GM19372 (cell line): ENCODE measurements around the gene FNIP2.
"Not testable (repeated sequence)": the region's sequence is repeated elsewhere in the genome, so short reads cannot be mapped to it uniquely, and the experiment has no call there.

ENCODE experiments used
- ATAC-seq: cut with Tn5 transposase; IDR thresholded peaks from one replicate; pipeline ENCODE4 v1.9.1; 2021; ENCODE audit warnings: mild to moderate bottlenecking, low read depth, moderate library complexity; ENCODE audit not compliant: unreplicated experiment

The FNIP2 gene

DNA sequence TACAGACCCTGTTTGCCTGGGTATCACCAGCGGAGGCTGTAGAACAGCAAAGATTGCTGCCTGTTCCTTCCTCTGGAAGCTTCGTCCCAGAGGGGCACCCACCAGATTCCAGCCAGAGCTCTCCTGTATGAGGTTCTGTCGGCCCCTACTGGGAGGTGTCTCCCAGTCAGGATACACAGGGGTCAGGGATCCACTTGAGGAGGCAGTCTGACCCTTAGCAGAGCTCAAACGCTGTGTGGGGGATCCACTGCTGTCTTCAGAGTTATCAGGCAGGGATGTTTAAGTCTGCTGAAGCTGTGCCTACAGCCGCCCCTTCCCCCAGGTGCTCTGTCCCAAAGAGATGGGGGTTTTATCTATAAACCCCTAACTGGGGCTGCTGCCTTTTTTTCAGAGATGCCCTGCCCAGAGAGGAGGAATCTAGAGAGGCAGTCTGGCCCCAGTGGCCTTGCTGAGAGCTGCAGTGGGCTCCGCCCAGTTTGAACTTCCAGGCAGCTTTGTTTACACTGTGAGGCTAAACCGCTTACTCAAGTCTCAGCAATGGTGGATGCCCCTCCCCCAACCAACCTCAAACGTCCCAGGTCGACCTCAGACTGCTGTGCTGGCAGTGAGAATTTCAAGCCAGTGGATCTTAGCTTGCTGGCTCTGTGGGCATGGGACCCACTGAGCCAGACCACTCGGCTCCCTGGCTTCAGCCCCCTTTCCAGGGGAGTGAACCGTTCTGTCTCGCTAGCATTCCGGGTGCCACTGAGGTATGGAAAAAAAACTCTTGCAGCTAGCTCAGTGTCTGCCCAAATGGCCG lies 133.7 kb downstream of the FNIP2 start:
- not testable (repeated sequence) for ATAC-seq

DNA sequence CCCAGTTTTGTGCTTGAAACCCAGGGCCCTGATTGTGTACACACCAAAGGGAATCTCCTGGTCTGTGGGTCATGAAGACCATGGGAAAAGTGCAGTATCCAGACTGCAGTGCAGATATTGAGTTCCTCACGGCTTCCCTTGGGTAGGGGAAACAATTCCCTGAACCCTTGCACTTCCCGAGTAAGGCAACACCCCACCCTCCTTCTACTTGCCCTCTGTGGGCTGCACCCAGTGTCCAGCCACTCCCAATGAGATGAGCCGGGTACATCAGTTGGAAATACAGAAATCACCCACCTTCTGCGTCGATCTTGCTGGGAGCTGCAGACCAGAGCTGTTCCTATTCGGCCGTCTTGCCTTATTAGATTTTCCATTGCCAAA lies 134.2 kb downstream of the FNIP2 start:
- no peak for ATAC-seq

DNA sequence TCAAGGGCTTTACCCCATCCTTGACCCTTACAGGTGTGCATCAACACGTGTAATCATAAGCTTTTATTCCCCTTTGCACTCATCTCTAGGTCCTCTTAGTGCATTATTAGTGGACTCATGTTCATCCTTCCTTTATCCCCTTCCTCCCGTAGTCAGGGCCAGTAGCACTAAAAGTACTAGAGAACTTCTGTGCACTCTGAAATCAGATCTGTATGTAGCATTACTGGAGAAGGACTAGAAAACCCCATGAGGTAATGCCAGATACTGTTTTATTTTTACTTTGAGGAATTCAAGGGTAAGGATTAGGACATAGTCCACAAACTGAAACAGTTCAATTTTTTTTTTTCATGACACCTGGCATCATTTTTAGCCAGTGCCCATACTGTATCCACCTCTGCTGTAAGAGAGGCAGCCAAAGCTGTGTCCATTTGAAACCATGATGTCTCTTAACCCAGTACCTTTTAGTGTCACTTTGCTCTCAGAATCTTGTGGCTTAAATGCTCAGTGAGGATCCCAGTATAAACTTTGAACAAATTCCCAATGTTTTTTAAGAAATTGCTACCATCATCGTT lies 134.7 kb downstream of the FNIP2 start:
- no peak for ATAC-seq

DNA sequence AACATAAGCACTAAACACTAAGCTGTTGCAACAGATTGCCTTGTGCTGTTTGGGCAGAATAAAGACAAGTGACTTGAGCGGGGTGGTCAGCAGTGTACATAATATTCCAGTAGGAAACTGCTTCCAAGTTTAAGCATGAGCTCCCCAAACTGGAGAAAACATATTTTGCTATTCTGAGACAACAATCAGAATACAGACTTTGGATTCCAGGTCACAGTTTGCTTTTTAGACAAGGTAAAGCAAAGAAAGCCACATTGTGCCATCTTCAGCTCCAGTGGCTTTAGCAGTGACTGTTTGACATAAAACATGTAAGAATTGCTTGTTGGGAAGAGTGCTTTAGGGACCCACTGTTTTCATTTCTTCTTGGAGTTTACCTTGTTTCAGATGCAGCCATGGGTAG lies 136.0 kb downstream of the FNIP2 start:
- ATAC-seq = no peak

DNA sequence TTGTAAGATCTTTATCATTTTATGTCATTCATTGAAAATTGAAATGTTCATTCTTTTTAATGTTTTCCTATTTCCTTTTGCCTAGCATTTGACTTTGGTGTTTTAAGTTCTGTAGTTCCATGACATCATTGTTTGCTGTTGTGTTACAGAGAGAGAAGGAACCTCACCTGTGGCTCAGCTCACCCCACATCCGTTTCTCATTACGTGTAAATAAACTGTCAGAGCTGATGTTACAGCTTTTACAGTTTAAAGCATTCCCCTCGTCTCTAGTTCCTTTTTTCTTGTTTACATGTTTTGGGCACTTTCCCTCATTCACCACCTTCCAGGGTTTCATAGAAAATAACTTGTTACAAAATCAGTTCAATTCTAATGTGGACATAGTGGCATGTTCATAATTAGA lies 137.2 kb downstream of the FNIP2 start:
- peak; percentile 81 for ATAC-seq

DNA sequence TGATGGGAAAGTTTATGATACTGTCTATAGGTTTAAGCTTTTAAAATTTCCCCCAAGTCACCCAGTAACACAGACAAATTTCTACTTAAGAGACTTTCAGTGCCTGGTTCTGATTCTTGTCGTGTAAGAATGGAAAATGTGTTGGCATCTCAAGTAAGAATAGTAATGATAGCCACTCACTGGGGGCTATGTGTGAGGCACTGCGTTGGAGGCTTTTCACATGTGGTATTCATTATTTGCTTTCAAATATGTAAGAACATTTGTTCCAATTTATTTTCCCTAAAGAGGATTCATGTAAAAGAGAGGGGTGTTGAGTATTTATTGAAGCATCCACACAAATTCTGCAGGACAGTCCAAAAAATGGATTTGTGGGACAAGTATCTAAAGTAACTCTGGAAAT lies 143.6 kb downstream of the FNIP2 start:
- ATAC-seq = no peak

DNA sequence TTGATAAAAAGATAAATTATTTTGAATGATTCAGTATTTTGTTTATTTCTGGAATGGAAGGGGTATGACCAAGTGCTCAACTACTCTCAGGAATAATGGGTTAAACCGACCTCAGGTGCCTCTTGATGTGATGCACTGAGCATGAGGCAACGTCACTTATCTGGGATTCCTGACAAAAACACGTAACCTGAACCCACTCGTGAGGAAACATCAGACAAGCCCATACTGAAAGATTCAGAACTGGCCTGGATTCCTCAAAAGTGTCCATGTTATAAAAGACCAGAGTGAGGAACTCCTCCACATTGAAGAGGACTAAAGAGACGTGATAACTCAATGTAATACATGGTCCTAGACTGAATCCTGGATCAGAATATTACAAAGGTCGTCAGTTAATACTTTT lies 144.0 kb downstream of the FNIP2 start:
- ATAC-seq = no peak

DNA sequence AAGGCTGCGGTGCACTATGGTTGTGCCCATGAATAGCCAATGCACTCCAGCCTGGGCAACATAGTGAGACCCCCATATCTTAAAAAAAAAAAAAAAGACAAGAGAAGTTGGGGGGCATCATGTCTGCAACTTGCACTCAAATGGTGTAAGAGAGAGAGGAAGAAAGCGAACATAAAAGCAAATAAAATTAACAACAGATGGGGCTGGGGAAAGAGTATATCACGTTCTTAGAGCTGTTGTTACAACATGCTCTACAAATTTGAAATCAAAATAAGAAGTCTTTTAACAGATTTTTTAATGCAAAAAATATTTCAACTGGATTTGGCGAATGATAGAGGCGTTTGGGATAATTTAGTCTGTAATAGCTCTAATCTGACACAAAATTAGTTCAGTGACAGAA lies 144.9 kb downstream of the FNIP2 start:
- no peak for ATAC-seq

DNA sequence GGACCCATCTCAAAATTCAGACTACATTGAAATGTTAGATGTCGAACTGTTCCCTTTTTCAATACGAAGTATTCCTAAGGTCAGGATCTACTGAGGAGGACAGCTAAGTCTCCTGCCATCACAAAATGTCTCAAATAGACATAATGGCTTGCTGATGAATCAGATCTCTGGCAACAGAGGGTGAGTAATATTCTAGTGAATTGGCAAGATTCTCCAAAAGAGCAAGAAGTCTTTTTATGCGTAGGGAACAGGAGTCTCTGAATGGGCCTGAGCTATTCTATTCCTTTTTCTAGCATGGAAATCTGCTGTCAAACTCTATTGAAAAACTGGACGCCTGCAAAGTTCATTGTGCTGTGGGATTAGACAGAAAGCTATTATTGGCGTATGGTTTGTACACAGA lies 145.4 kb downstream of the FNIP2 start:
- ATAC-seq = no peak

DNA sequence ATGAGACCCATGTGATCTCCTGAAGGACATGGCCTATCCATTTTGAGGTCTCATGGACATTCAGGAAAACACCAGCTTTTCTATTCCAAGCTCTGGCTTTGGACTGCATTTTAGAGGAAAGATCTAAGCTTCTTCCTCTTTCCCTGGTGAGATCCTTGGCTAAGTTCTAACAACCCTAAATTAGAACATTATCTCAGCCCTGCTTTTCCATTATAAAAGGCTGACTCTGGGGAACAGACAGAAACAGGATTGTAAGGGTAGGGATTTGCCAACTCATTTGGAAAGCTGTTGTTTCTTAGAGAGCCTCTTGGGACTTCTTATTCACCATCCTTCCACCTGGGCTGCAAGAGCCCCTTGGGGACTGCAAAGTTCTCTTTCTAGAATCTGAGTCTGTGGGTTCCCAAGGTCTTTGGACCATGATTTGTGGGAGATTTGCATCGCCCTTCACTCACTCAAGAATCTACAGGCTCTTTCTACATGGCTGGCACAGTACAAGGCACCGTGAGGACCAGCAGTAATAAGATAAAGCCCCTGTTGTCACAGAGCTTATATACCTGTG lies 146.9 kb downstream of the FNIP2 start:
- ATAC-seq = no peak

DNA sequence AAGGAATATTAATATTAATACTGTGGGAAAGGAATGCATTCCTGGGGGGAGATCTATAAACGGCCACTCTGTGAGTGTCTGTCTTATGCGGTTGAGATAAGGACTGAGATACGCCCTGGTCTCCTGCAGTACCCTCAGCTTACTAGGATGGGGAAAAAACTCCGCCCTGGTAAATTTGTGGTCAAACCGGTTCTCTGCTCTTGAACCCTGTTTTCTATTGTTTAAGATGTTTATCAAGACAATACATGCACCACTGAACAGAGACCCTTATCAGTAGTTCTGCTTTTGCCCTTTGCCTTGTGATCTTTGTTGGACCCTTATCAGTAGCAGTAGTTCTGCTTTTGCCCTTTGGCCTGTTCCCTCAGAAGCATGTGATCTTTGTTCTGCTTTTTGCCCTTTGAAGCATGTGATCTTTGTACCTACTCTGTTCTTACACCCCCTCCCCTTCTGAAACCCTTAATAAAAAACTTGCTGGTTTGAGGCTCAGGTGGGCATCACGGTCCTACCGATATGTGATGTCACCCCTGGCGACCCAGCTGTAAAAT lies 151.7 kb downstream of the FNIP2 start:
- ATAC-seq = not testable (repeated sequence)

DNA sequence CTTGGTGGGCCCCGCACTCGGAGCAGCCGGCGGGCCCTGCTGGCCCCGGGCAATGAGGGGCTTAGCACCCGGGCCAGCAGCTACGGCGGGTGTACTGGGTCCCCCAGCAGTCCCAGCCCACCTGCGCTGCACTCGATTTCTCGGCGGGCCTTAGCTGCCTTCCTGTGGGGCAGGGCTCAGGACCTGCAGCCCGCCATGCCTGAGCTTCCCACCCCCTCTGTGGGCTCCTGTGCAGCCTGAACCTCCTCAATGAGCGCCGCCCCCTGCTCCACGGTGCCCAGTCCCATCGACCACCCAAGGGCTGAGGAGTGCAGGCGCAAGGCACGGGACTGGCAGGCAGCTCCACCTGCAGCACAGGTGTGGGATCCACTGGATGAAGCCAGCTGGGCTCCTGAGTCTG lies 158.9 kb downstream of the FNIP2 start:
- not testable (repeated sequence) for ATAC-seq

DNA sequence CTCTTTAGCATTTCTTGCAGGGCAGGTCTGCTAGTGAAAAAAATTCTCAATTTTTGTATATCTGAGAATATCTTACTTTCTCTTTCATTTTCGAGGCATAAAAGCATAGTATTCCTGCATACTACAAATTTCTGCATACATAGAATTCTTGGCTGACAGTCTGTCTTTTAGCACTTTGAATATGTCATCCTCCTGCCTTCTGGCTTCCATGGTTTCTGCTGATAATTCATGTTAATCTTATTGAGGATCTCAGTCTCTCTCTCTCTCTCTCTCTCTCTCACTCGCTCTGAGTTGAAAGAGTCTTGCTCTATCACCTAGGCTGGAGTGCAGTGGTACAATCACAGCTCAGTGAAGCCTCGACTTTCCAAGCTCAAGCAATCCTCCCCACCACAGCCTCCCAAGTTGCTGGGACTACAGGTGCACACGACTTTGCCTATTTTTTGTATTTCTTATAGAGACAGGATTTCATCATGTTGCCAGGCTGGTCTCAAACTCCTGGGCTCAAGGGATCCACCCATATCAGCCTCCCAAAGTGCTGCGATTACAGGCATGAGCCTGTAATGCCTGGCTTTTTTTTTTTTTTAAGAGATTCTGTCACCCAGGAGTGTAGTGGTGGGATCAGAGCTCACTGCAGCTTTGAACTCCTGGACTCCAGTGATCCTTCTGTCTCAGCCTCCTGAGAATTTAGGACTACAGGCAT lies 161.3 kb downstream of the FNIP2 start:
- no peak for ATAC-seq

DNA sequence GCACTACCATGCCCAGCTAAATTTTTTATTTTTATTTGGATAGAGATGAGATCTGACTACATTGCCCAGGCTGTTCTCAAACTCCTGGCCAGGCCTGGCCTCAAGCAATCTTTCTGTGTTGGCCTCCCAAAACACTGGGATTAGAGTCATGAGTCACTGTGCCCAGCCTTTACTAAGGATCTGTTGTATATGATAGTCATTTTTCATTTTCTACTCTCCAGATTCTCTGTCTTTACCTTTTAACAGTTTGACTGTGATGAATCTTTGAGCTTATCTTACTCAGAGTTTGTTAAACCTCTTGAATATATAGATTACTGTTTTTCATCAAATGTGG lies 161.8 kb downstream of the FNIP2 start:
- ATAC-seq = no peak

DNA sequence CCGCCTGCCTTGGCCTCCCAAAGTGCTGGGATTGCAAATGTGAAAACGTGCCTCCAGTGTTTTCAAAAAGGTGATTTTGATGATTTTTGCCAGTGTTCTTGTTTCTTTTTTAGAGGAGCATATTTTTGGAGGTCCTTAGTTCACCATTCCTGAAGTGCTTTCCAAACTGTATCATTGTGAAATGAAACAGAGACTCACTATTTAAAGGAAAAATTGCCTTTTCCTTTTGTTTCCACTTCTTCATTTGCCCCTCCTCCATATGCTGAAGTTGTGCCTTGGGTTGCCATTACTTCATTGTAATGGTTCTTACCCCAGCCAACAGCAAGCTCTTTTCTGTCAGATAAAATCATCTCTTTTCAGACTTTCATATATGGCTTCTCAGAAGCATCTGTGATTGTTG lies 164.4 kb downstream of the FNIP2 start:
- no peak for ATAC-seq

DNA sequence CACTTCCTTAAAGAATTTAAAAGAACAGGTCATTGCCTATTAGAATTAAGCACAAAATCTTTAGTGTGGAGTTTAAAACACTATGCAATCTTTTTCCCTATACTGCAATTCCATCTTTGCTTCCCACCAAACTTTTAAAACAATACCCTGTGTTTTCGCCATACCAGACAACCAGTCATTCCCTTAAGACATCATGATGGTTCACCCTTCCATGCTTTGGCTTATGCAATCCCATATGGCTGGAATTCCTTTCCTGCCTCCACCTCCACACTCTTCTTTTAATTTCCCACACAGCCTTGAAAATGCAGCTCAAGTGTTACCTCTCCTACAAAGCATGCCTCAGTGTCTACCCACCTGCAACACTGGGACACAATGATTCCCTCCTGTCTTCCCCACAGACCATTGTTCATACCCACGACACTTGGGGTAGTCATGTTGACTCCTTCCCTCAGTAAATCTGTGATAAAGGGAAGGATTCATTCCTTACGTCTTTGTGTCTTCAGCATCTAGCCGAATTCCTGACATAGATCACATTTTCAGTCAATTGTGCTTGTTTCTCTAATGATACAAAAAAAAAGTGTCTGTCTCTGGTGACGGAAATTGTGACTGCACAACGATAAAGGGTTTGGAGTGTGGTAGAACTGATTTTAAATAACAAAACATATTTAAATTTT lies 166.3 kb downstream of the FNIP2 start:
- ATAC-seq = no peak

DNA sequence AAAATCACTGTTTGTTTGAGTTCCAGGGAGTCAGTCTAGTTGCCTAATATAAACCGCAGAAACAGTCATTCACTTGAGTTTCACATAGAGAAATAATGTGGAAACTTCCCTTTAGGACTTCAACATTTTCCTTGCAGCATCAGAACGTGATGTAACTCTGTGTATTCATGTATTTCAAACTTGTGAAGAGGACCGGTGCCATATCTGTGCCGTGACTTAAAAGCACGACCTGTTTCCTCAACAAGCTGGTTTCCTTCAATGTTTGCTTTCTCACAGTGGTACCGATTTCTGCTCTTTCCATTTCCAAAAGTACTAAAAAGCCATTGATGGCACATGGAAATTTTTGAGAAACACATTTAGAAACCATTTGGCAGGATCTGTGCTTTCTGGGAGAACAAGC lies 167.4 kb downstream of the FNIP2 start:
- ATAC-seq = no peak

DNA sequence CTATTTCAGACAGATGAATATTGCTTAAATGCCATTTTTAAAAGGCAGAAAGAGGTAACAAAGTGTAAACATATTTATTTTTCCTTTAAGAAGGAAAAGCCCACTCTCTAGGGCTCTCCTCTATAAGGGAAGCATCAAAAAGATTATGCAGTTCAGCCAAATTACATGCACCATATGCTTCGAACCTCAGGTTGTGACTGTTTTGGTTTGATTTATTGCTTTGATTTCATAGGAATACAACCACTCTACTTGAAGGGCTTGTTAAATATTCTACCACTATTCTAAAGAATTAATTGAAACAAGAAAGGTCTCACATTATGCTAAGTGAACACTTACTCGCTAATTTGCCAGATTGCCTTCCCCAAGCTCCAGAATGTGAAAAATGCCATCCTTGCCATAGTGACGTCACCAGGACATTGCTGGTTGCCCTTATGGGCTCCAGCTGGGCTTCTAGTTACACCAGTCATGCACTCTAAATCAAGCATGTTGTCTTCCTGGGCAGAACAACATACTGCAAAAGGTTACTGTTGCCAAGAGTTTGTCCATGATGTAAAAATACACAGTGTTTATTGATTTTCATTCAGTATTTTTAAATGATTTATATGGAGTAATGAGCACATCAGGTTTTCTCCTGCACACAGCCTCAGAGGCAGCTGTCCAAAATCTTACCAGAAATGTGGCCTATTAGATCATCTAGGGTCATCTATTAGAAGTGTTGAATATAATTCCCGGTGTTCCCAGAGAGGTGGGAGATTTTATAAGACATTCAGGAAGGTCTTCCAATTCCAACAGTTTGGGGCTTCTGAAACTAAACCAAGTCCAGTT lies 169.6 kb downstream of the FNIP2 start:
- no peak for ATAC-seq

DNA sequence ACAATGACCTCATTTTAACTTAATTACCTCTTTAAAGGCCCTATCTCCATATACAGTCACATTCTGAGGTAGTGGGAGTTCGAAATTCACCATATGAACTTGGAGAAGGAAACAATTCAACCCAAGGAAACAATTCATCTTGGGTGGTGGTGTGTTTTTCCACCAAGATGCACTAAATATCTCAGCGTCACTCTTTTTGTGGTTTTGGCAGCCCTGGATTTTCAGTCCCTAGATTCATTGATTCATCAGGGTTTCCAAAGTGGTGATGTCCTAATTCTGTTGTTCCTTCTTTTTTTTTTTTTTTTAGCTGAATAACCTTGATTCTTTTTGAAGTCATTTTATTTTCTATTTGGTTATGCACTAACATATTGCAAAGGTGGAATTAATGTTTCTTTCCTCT lies 171.4 kb downstream of the FNIP2 start:
- no peak for ATAC-seq

DNA sequence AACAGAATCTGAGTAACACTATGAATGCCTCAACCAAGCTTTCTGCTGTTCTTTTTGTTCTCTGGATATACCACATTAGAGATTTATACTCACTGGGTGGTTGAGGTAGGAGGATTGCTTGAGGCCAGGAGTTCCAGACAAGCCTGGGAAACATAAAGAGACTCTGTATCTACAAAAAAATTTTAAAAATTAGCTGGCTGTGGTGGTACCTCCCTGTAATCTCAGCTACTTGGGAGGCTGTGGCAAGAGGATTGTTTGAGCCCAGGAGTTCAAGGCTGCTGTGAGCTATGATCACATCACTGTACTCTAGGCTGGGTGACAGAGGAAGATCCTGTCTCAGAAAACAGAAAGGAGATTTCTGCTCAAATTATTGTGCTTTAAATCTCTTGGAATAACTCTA lies 172.5 kb downstream of the FNIP2 start:
- no peak for ATAC-seq
